ENCODE results near the gene TTC12.

TTC12 gene

GRCh38 chr11:113314389-113315301 is at the start of gene TTC12:
Gene TTC12, plus strand, starts transcription at chr11:113314583. Its CDS starts 1,675 bp downstream, at chr11:113316258.
- Mint-ChIP-seq H3K4me3 (peak within 1 kb of the TSS; percentile 86), H3K27ac (peak within 1 kb of the TSS; percentile 81), H3K4me1 (ENCODE audit: low read depth) (peaks cover 22% of the 10 kb centered on the region), H3K9me3 (ENCODE audit: low read depth) (no peaks in the 10 kb centered on the region), H3K36me3 (peaks cover 14% of the 10 kb centered on the region), H3K27me3 (no peaks in the 10 kb centered on the region)

- Mint-ChIP-seq H3K4me3 (no peak overlapping the region), H3K27me3 (no peaks in the 10 kb centered on the region), H3K36me3 (no peaks in the 10 kb centered on the region), H3K9me3 (ENCODE audit: low read depth) (no peaks in the 10 kb centered on the region), H3K27ac (no peak overlapping the region), H3K4me1 (ENCODE audit: low read depth) (no peaks in the 10 kb centered on the region)
Observed at GRCh38 chr11:113265362-113265761, 49.0 kb upstream of the TTC12 start.

DNA sequence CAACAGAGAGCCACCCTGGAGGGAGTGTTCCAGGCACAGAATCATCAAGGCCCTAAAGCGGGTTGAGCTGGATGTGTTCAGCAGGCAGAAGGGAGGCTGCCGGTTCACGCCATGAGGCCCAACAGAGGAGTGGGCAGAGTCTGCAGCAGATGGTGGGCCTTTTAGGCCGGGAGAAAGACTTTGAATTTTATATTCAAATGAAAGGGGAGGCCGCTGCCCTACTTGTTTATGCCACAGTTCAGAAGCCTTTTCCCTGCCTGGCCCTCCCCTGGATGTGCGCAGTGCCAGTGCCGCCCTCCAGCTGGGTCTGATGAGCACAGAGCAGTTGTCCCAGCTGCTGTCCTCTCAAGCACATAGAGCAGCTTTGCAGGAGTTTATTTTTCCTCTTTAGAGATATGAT is 46.9 kb upstream of the TTC12 start:
- no peaks in the 10 kb centered on the region for H3K36me3 Mint-ChIP-seq
- H3K9me3 Mint-ChIP-seq (ENCODE audit: low read depth), result no peaks in the 10 kb centered on the region
- H3K4me3 Mint-ChIP-seq, result no peak overlapping the region
- H3K4me1 Mint-ChIP-seq (ENCODE audit: low read depth), result no peaks in the 10 kb centered on the region
- no peaks in the 10 kb centered on the region for H3K27me3 Mint-ChIP-seq
- H3K27ac Mint-ChIP-seq, result no peak overlapping the region

DNA sequence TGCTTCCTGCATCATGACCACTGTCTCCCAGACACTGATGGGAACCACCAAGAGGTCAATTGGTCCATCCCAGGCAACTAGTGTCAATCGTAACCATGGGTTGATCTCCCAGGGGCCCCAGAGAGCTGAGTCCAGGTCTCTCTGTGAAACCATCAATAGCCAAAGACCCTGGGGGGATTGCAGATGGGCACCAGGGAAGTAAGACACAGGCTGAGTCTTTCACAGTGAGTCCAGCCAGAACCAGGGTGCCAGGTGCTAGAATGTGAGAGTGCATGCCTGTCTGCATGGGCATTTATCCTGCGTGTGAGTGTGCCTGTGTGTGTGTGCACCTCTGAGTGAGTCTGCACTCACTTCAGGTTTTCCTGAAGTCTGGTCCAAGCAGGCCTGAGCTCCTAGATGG is 45.3 kb upstream of the TTC12 start:
- Mint-ChIP-seq H3K27ac (no peak overlapping the region), H3K4me3 (no peak overlapping the region), H3K36me3 (no peaks in the 10 kb centered on the region), H3K27me3 (no peaks in the 10 kb centered on the region), H3K9me3 (ENCODE audit: low read depth) (no peaks in the 10 kb centered on the region), H3K4me1 (ENCODE audit: low read depth) (no peaks in the 10 kb centered on the region)

DNA sequence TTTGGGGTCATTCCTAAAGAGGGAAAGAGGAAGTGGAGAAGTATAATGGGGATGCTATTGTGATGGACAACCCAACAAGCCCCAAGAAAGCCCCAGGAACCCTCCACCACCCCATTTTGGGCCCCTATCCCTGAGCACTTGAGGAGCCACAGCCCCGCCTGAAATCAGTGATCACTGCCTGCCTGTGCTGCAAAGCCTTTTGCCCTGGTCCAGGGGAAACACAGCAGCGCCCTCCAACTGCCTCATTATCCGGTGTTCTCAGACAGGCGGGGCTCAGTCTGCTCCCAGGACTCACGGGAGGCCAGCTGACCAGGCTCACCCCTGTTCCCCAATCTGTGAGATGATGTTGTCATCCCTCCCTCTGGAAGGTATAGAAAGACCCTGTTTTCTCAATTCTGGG is 44.7 kb upstream of the TTC12 start:
- Mint-ChIP-seq H3K27me3 (no peaks in the 10 kb centered on the region), H3K27ac (no peak overlapping the region), H3K9me3 (ENCODE audit: low read depth) (no peaks in the 10 kb centered on the region), H3K4me1 (ENCODE audit: low read depth) (no peaks in the 10 kb centered on the region), H3K36me3 (no peaks in the 10 kb centered on the region), H3K4me3 (no peak overlapping the region)

DNA sequence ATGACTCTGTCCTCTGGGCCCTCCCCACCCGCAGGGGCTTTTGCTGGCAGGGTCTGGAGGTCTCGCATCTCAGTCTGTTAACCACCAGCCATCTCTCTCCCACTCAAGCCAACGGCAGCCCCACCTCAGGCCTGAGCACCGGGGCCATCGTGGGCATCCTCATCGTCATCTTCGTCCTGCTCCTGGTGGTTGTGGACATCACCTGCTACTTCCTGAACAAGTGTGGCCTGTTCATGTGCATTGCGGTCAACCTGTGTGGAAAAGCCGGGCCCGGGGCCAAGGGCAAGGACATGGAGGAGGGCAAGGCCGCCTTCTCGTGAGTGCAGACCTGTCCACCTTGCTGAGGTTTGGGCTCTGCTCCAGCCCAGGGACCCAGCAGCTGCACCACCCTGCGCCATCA is 44.3 kb upstream of the TTC12 start:
- H3K36me3 Mint-ChIP-seq, result no peaks in the 10 kb centered on the region
- H3K27ac Mint-ChIP-seq, result no peak overlapping the region
- no peaks in the 10 kb centered on the region for H3K4me1 Mint-ChIP-seq (ENCODE audit: low read depth)
- H3K9me3 Mint-ChIP-seq (ENCODE audit: low read depth), result no peaks in the 10 kb centered on the region
- no peaks in the 10 kb centered on the region for H3K27me3 Mint-ChIP-seq
- no peak overlapping the region for H3K4me3 Mint-ChIP-seq

DNA sequence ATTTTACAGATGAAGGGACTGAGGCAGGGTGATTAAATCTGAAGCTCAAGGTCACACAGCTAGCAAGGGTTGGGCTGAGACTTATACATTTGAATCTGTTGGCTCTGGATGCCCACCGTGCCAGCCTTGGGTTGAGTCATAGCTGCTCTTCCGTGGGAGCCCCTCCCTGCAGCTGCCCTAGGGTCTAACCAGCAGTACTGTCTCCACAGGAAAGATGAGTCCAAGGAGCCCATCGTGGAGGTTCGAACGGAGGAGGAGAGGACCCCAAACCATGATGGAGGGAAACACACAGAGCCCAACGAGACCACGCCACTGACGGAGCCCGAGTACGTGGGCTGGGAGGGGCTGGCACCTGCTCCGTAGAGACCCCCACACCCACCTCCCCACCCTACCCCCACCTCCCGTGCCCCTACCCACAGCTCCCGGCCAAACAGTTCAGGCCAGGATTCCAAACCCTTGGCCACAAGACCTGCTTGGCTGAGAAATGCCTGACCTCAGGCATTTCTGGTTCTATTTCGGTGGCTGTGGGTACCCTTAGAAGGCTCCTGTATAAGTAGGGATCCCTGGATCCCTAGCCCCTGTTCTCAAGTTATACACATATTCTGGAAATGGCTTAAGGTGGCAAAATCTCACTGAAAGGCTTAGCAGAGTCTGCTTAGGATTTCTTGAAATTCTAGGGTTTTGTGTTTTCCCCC is 42.7 kb upstream of the TTC12 start:
- H3K27ac Mint-ChIP-seq, result no peak overlapping the region
- H3K4me1 Mint-ChIP-seq (ENCODE audit: low read depth), result no peaks in the 10 kb centered on the region
- no peak overlapping the region for H3K4me3 Mint-ChIP-seq
- H3K36me3 Mint-ChIP-seq, result no peaks in the 10 kb centered on the region
- H3K27me3 Mint-ChIP-seq, result no peaks in the 10 kb centered on the region
- no peaks in the 10 kb centered on the region for H3K9me3 Mint-ChIP-seq (ENCODE audit: low read depth)

DNA sequence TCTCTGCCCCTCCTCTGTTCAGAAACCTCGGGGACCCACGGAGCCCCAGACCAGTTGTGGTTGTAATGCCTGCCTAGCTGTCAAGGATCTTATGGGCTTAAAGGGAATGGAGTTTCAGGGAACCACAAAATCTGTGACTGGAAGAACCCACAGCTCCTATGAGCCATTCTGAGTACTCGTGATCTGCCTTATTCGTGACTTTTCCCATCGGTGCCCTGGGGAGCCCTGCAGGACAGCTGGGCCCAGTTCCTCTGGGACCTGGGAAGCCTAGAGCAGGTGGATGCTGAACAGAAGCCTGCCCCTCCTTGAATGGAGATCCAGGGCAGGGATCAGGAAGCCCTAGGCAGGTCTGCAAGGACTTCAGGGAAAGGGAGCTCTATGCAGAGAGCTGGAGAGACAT is 42.1 kb upstream of the TTC12 start:
- no peak overlapping the region for H3K4me3 Mint-ChIP-seq
- no peaks in the 10 kb centered on the region for H3K36me3 Mint-ChIP-seq
- no peaks in the 10 kb centered on the region for H3K27me3 Mint-ChIP-seq
- no peaks in the 10 kb centered on the region for H3K9me3 Mint-ChIP-seq (ENCODE audit: low read depth)
- no peak overlapping the region for H3K27ac Mint-ChIP-seq
- H3K4me1 Mint-ChIP-seq (ENCODE audit: low read depth), result no peaks in the 10 kb centered on the region

DNA sequence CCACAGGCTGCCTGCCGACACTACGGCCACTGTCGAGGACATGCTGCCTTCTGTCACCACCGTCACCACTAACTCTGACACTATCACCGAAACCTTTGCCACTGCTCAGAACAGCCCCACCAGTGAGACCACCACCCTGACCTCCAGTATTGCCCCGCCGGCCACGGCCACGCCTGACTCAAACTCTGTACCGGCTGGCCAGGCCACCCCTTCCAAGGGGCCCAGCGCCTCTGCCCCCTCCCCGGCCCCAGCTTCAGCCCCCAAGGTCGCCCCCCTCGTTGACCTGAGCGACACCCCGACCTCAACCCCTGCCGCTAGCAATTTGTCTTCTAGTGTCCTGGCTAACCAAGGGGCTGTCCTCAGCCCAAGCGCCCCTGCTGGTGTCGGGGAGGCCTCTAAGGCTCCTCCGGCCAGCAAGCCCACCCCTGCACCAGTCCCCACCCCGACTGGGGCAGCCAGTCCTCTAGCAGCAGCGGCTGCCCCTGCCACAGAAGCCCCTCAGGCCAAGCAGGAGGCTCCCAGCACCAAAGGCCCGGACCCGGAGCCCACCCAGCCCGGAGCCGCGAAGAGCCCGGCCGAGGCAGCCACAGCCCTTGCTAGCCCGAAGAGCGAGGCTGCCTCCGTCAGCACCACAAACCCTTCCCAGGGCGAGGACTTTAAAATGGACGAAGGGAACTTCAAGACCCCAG is 41.3 kb upstream of the TTC12 start:
- no peak overlapping the region for H3K27ac Mint-ChIP-seq
- no peaks in the 10 kb centered on the region for H3K36me3 Mint-ChIP-seq
- no peak overlapping the region for H3K4me3 Mint-ChIP-seq
- H3K4me1 Mint-ChIP-seq (ENCODE audit: low read depth), result no peaks in the 10 kb centered on the region
- no peaks in the 10 kb centered on the region for H3K27me3 Mint-ChIP-seq
- H3K9me3 Mint-ChIP-seq (ENCODE audit: low read depth), result no peaks in the 10 kb centered on the region

GRCh38 chr11:113273720-113274119 is 40.7 kb upstream of the TTC12 start:
- Mint-ChIP-seq H3K4me1 (ENCODE audit: low read depth) (no peaks in the 10 kb centered on the region), H3K9me3 (ENCODE audit: low read depth) (no peaks in the 10 kb centered on the region), H3K36me3 (no peaks in the 10 kb centered on the region), H3K4me3 (no peak overlapping the region), H3K27me3 (no peaks in the 10 kb centered on the region), H3K27ac (no peak overlapping the region)

- H3K27ac Mint-ChIP-seq, result no peak overlapping the region
- H3K4me1 Mint-ChIP-seq (ENCODE audit: low read depth), result no peaks in the 10 kb centered on the region
- no peaks in the 10 kb centered on the region for H3K9me3 Mint-ChIP-seq (ENCODE audit: low read depth)
- H3K4me3 Mint-ChIP-seq, result no peak overlapping the region
- no peaks in the 10 kb centered on the region for H3K36me3 Mint-ChIP-seq
- no peaks in the 10 kb centered on the region for H3K27me3 Mint-ChIP-seq
Observed at GRCh38 chr11:113274713-113275582, 39.4 kb upstream of the TTC12 start.

DNA sequence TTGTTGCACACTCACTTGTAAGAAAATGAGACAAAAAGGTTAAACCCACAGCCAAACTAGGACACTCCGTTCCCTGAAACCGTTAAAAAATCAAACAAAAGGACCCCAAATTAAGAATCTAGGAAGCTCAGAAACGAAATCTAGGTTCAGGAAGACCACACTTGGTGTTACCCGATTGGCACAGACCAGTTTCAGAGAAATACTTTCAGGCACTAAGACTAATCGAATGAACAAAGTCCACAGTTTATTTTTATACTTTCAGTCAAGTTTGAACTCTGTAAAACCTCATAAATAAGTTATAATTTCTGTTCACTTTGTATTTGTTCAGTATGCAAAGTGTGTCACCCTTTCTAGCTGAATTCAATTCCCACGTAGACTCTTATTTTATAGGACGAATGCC is 38.8 kb upstream of the TTC12 start:
- Mint-ChIP-seq H3K27ac (no peak overlapping the region), H3K36me3 (no peaks in the 10 kb centered on the region), H3K4me1 (ENCODE audit: low read depth) (no peaks in the 10 kb centered on the region), H3K27me3 (no peaks in the 10 kb centered on the region), H3K4me3 (no peak overlapping the region), H3K9me3 (ENCODE audit: low read depth) (no peaks in the 10 kb centered on the region)

GRCh38 chr11:113276466-113276865 is 37.9 kb upstream of the TTC12 start:
- no peaks in the 10 kb centered on the region for H3K4me1 Mint-ChIP-seq (ENCODE audit: low read depth)
- no peaks in the 10 kb centered on the region for H3K27me3 Mint-ChIP-seq
- no peak overlapping the region for H3K27ac Mint-ChIP-seq
- H3K36me3 Mint-ChIP-seq, result no peaks in the 10 kb centered on the region
- H3K4me3 Mint-ChIP-seq, result no peak overlapping the region
- H3K9me3 Mint-ChIP-seq (ENCODE audit: low read depth), result no peaks in the 10 kb centered on the region

DNA sequence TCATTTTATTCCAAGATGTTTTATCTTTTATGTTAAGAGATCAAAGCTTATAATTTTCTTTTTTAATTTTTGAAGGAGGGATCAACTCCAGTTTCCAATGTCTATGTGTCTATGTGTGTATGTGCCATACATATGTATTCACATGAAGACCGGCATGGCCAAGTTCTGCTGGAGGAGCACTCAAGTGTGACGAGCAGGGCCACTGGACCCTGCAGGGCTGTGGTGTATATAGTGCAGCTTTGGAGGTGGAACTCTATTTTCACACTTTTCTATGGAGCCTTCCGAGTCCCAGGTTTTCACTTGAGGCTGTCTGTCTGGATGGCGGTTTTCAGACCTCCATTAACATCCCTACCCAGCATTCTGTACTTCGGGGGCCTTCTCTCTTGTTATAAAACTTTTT is 36.5 kb upstream of the TTC12 start:
- Mint-ChIP-seq H3K9me3 (ENCODE audit: low read depth) (no peaks in the 10 kb centered on the region), H3K4me3 (no peak overlapping the region), H3K4me1 (ENCODE audit: low read depth) (no peaks in the 10 kb centered on the region), H3K27me3 (no peaks in the 10 kb centered on the region), H3K27ac (no peak overlapping the region), H3K36me3 (no peaks in the 10 kb centered on the region)

All from activated naive CD8-positive, alpha-beta T cell (primary cell).